ENCODE data around the gene SNAPIN.

SNAPIN gene

GRCh38 chr1:153678519-153679336 lies 20.2 kb downstream of the SNAPIN start, which contains the start of gene NPR1:
TSS of gene NPR1 (plus strand) at chr1:153678688. CDS start at chr1:153679109, 421 bp downstream.
- no peak for DNase-seq (ENCODE audit: low read depth)

- DNase-seq (ENCODE audit: low read depth) = peak; percentile 17
Measured at GRCh38 chr1:153679337-153680119, 21.0 kb downstream of the SNAPIN start.

GRCh38 chr1:153680120-153680403 lies 21.6 kb downstream of the SNAPIN start:
- no peak for DNase-seq (ENCODE audit: low read depth)

GRCh38 chr1:153682730-153683129 lies 24.2 kb downstream of the SNAPIN start:
- DNase-seq (ENCODE audit: low read depth) = no peak

- DNase-seq (ENCODE audit: low read depth) = no peak
Measured at GRCh38 chr1:153683854-153684253, 25.4 kb downstream of the SNAPIN start.

GRCh38 chr1:153684892-153685291 lies 26.4 kb downstream of the SNAPIN start:
- no peak for DNase-seq (ENCODE audit: low read depth)

- DNase-seq (ENCODE audit: low read depth) = no peak
Measured at GRCh38 chr1:153685544-153686340, 27.2 kb downstream of the SNAPIN start.

- no peak for DNase-seq (ENCODE audit: low read depth)
Measured at GRCh38 chr1:153687346-153688125, 29.0 kb downstream of the SNAPIN start.

- DNase-seq (ENCODE audit: low read depth) = no peak
Measured at GRCh38 chr1:153688276-153688675, 29.8 kb downstream of the SNAPIN start.

GRCh38 chr1:153688736-153689328 lies 30.3 kb downstream of the SNAPIN start:
- no peak for DNase-seq (ENCODE audit: low read depth)

- no peak for DNase-seq (ENCODE audit: low read depth)
Measured at GRCh38 chr1:153693466-153693865, 35.0 kb downstream of the SNAPIN start.

GRCh38 chr1:153696741-153697140 lies 38.2 kb downstream of the SNAPIN start:
- no peak for DNase-seq (ENCODE audit: low read depth)

- no peak for DNase-seq (ENCODE audit: low read depth)
Measured at GRCh38 chr1:153697191-153698019, 38.9 kb downstream of the SNAPIN start.

GRCh38 chr1:153698020-153698922 lies 39.8 kb downstream of the SNAPIN start:
- no peak for DNase-seq (ENCODE audit: low read depth)

- no peak for DNase-seq (ENCODE audit: low read depth)
Measured at GRCh38 chr1:153698923-153699714, 40.6 kb downstream of the SNAPIN start.

- no peak for DNase-seq (ENCODE audit: low read depth)
Measured at GRCh38 chr1:153699768-153700167, 41.3 kb downstream of the SNAPIN start.

GRCh38 chr1:153705484-153705883 lies 47.0 kb downstream of the SNAPIN start:
- no peak for DNase-seq (ENCODE audit: low read depth)

- DNase-seq (ENCODE audit: low read depth) = no peak
Measured at GRCh38 chr1:153711026-153711425, 52.5 kb downstream of the SNAPIN start.

Measured in activated T-helper 1 cell treated with Interleukin-2 at 50 U/mL for 16 hours (primary cell).